Stomach (tissue), 9 donors: ENCODE results near the gene SPOCK3. TPM values are rescaled to one million over a fixed set of nuclear protein-coding genes. Genes with fewer than 3 reads are reported as not detected.

Experiments used
- DNase-seq, 2 donors: peaks; one replicate each; pipeline versions ENCODE4 v3.0.0 to v3.0.0-alpha.2; 2013 to 2019
- H3K27ac ChIP-seq, 5 donors: fragments of 200-600 bp in 4 of 5; sonication (generic) in 4 of 5; one replicate each; pipeline ENCODE4 v1.5.1; 2013 to 2019; ENCODE audit warnings: mild to moderate bottlenecking in 1 of 5, moderate library complexity in 1 of 5
- H3K27me3 ChIP-seq, 3 donors: fragments of 200-600 bp; sonication (generic); one replicate each; pipeline ENCODE4 v1.5.1; 2017 to 2019; ENCODE audit warnings: mixed run types in 1 of 3
- H3K36me3 ChIP-seq, 4 donors: fragments of 200-600 bp; sonication (generic); 1 replicate in 3 of 4; 2 replicates in 1 of 4; pipeline ENCODE4 v1.5.1; 2016 to 2019
- H3K4me1 ChIP-seq, 4 donors: fragments of 200-600 bp; sonication (generic); one replicate each; pipeline ENCODE4 v1.5.1; 2016 to 2019
- H3K4me3 ChIP-seq, 4 donors: fragments of 200-600 bp; sonication (generic) in 3 of 4; one replicate each; pipeline ENCODE4 v1.5.1; 2016 to 2019; ENCODE audit warnings: mild to moderate bottlenecking in 1 of 4
- H3K9me3 ChIP-seq, 4 donors: fragments of 200-600 bp; sonication (generic); one replicate each; pipeline ENCODE4 v1.5.1; 2016 to 2019
- EP300 ChIP-seq: sonication (generic); formaldehyde crosslinking; IDR thresholded peaks from one replicate; pipeline ENCODE4 v1.6.1; 2017; ENCODE audit warnings: antibody characterized with exemption
- POLR2A ChIP-seq, 4 donors: fragments of 450-650 bp; IDR thresholded peaks; one replicate each; pipeline ENCODE4 v1.6.1; 2016; ENCODE audit warnings: antibody characterized with exemption in 4 of 4, control low read depth in 2 of 4, mild to moderate bottlenecking in 1 of 4, moderate library complexity in 1 of 4
- POLR2AphosphoS5 ChIP-seq, 3 donors: sonication (generic); formaldehyde crosslinking; IDR thresholded peaks; one replicate each; pipeline ENCODE4 v1.6.1; 2016; ENCODE audit warnings: antibody characterized with exemption in 3 of 3
- WGBS, 5 donors: extraction: QIAGEN DNeasy Blood & Tissue Kit in 3 of 5; methylation state at CpG; one replicate each; pipeline versions ENCODE4 v1.1.5 to v1.1.7; 2013 to 2018; 5-methylcytosine and 5-hydroxymethylcytosine counted together
- intact Hi-C: fragments of 100-400 bp; cut with DNase I; formaldehyde crosslinking; loops from one replicate; pipeline ENCODE4 v1.15.1; 2023; ENCODE audit warnings: low total_unique reads
- polyA plus RNA-seq, 3 donors: library from polyadenylated mRNA; stranded (reverse); fragments of 200-250 nt; gene quantifications; one replicate each; pipeline ENCODE4 v1.2.3, GENCODE V29; 2013
- small RNA-seq, 4 donors: library from RNA; depleted of rRNA; stranded (forward); fragments of <200 nt; gene quantifications; one replicate each; pipeline ENCODE3, GENCODE V24; 2016
- total RNA-seq, 5 donors: library from RNA; depleted of rRNA; stranded (reverse); fragments of >200 nt; gene quantifications; one replicate each; pipeline versions ENCODE4 v1.1.0 to v1.2.3, GENCODE V29; 2014 to 2016
- TF ChIP-seq, protein P1 (sequence below), 7 experiments: fragments of 450-650 bp in 4 of 7; fragments of 200-600 bp in 3 of 7; sonication (generic) in 3 of 7; IDR thresholded peaks; one replicate each; pipeline ENCODE4 v1.5.1; 2016 to 2019; ENCODE audit warnings: antibody characterized with exemption in 7 of 7, control low read depth in 2 of 7, mild to moderate bottlenecking in 1 of 7
- donor health status: healthy with polysubstance abuse.
- donor health status: Bipolar disorder and iron deficiency.
- donor health status: healthy.

Gene SPOCK3
- total and polyA plus RNA-seq, 8 donors: 0.33 to 6.1 (median 1.8) TPM; not detected in 5

GRCh38 chr4:166700592-166700991, 533.7 kb downstream of the SPOCK3 start:
- TF ChIP-seq, protein P1, sequence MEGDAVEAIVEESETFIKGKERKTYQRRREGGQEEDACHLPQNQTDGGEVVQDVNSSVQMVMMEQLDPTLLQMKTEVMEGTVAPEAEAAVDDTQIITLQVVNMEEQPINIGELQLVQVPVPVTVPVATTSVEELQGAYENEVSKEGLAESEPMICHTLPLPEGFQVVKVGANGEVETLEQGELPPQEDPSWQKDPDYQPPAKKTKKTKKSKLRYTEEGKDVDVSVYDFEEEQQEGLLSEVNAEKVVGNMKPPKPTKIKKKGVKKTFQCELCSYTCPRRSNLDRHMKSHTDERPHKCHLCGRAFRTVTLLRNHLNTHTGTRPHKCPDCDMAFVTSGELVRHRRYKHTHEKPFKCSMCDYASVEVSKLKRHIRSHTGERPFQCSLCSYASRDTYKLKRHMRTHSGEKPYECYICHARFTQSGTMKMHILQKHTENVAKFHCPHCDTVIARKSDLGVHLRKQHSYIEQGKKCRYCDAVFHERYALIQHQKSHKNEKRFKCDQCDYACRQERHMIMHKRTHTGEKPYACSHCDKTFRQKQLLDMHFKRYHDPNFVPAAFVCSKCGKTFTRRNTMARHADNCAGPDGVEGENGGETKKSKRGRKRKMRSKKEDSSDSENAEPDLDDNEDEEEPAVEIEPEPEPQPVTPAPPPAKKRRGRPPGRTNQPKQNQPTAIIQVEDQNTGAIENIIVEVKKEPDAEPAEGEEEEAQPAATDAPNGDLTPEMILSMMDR (IDR thresholded peaks at IDR 0.05): no peak
- TF ChIP-seq EP300 (no peak), POLR2AphosphoS5 (IDR thresholded peaks at IDR 0.05) (no peak), POLR2A (IDR thresholded peaks at IDR 0.05) (no peak)
- intact Hi-C loops: no loop called here
- Histone ChIP-seq H3K27me3 (no peaks in the 10 kb centered on the region), H3K27ac (no peak overlapping the region), H3K36me3 (no peaks in the 10 kb centered on the region), H3K4me3 (no peak overlapping the region), H3K9me3 (peaks cover 0 to 21% (median 15%) of the 10 kb centered on the region in 4 donors), H3K4me1 (no peaks in the 10 kb centered on the region)
- no peak for DNase-seq
- WGBS, 5 donors: 62 to 74% (median 64%) methylated on average over 4 of the region's 4 CpGs

DNA sequence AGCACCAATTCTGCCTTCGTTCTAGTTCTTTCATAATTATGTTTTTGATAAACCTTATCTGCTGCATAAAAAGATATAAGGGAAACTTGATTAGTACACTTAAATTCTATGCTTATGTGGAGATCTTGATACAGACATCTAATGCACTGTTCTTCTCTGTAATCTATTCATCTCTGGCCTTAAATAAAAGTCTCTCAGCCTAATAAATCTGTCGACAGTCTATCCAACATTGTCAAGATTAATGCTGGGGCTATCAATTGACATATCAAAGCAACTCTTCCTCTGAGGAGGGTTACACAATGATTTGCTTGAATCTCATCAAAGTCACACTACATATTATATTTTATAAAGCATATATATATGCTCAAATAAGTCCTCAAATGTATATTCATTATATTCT, 545.5 kb downstream of the SPOCK3 start:
- Histone ChIP-seq H3K27me3 (no peaks in the 10 kb centered on the region), H3K9me3 (no peaks in the 10 kb centered on the region), H3K27ac (no peak overlapping the region), H3K4me1 (no peaks in the 10 kb centered on the region), H3K4me3 (no peak overlapping the region), H3K36me3 (no peaks in the 10 kb centered on the region)
- intact Hi-C loops: no loop called here
- no peak for DNase-seq
- WGBS, 5 donors: 39 to 53% (median 48%) methylated on average over 2 of the region's 2 CpGs
- no peak for TF ChIP-seq EP300
- TF ChIP-seq POLR2AphosphoS5 (IDR thresholded peaks at IDR 0.05): no peak
- TF ChIP-seq, protein P1 (IDR thresholded peaks at IDR 0.05): no peak
- no peak for TF ChIP-seq POLR2A (IDR thresholded peaks at IDR 0.05)

DNA sequence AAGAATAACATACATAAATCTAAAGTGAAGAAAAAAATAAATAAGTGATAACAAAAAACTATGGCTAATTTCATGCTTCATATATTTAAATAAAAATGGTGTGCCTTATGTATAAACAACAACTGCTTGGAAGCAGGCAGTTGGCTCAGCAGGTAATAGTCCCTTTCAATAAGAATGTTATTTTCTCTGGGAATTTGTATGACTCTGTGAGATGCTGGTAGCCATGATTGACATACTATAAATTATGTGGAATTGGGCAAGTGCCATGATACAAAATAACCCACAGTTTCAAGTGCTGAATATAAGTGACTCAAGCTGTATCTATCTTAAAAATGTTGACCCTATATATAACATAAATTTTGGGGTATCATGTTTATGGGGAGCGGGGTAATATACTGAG, 546.5 kb downstream of the SPOCK3 start:
- H3K27ac ChIP-seq: no peak overlapping the region
- H3K4me1 ChIP-seq: no peaks in the 10 kb centered on the region
- no peaks in the 10 kb centered on the region for H3K27me3 ChIP-seq
- intact Hi-C loops: no loop called here
- H3K9me3 ChIP-seq: no peaks in the 10 kb centered on the region
- DNase-seq: no peak
- H3K36me3 ChIP-seq: no peaks in the 10 kb centered on the region
- H3K4me3 ChIP-seq: no peak overlapping the region
- TF ChIP-seq POLR2A (IDR thresholded peaks at IDR 0.05): no peak
- no peak for TF ChIP-seq POLR2AphosphoS5 (IDR thresholded peaks at IDR 0.05)
- TF ChIP-seq, protein P1 (IDR thresholded peaks at IDR 0.05): no peak
- no peak for TF ChIP-seq EP300
- 88 to 95% (median 90%) methylated on average over 1 of the region's 1 CpG for WGBS, 5 donors

Small RNAs within 50 kb of the gene (small RNA-seq; reads per million reads assigned to genes)
- 0 to 0.20 (median 0.07) reads per million in 4 donors for gene RNA5SP171
